SK-N-SH treated with all-trans-retinoic acid at 6 μM for 48 hours (cell line): ENCODE data around the gene NFIB.

Experiments
- ATAC-seq: fragments of 200-7000 bp; cut with Tn5 transposase; 3 replicates; pipeline ENCODE4 v1.9.1; 2020; ENCODE audit warnings: mild to moderate bottlenecking, moderate library complexity
- ARNTL ChIP-seq: fragments of 450-650 bp; formaldehyde crosslinking; IDR thresholded peaks from 2 replicates; pipeline ENCODE4 v1.5.0; 2020; ENCODE audit warnings: low read depth, mild to moderate bottlenecking, moderate library complexity, borderline replicate concordance
- BACH2 ChIP-seq: fragments of 250-450 bp; sonication (Bioruptor Pico); IDR thresholded peaks from 2 replicates; pipeline ENCODE4 v1.9.0; 2021; ENCODE audit warnings: mild to moderate bottlenecking, borderline replicate concordance
- CREB5 ChIP-seq: fragments of 250-450 bp; sonication (Bioruptor Pico); IDR thresholded peaks from 2 replicates; pipeline ENCODE4 v1.5.1; 2020; ENCODE audit warnings: low read depth, mild to moderate bottlenecking, moderate library complexity
- ESRRG ChIP-seq: fragments of 250-450 bp; sonication (Bioruptor Pico); IDR thresholded peaks from 2 replicates; pipeline ENCODE4 v1.6.1; 2021; ENCODE audit warnings: mild to moderate bottlenecking
- GLIS3 ChIP-seq: fragments of 250-450 bp; sonication (Bioruptor Pico); IDR thresholded peaks from 2 replicates; pipeline ENCODE4 v1.5.0; 2020; ENCODE audit warnings: mild to moderate bottlenecking, moderate library complexity
- ISL1 ChIP-seq: fragments of 250-450 bp; sonication (Bioruptor Pico); IDR thresholded peaks from 2 replicates; pipeline ENCODE4 v2.1.2; 2022; ENCODE audit warnings: mild to moderate bottlenecking, moderate library complexity
- PATZ1 ChIP-seq: fragments of 250-450 bp; sonication (Bioruptor Pico); IDR thresholded peaks from 2 replicates; pipeline ENCODE4 v1.8.0; 2020; ENCODE audit warnings: mild to moderate bottlenecking, moderate library complexity, borderline replicate concordance
- POU6F1 ChIP-seq: fragments of 250-450 bp; sonication (Bioruptor Pico); IDR thresholded peaks from 2 replicates; pipeline ENCODE4 v1.8.0; 2021; ENCODE audit warnings: low read depth, mild to moderate bottlenecking, moderate library complexity, borderline replicate concordance
- PPARA ChIP-seq: fragments of 250-450 bp; sonication (Bioruptor Pico); IDR thresholded peaks from 2 replicates; pipeline ENCODE4 v1.5.0; 2020; ENCODE audit warnings: mild to moderate bottlenecking, borderline replicate concordance
- RARB ChIP-seq: fragments of 250-450 bp; sonication (Bioruptor Pico); IDR thresholded peaks from 2 replicates; pipeline ENCODE4 v1.8.0; 2021; ENCODE audit warnings: mild to moderate bottlenecking, moderate library complexity
- TOX ChIP-seq: fragments of 250-450 bp; sonication (Bioruptor Pico); IDR thresholded peaks from 2 replicates; pipeline ENCODE4 v1.8.0; 2021; ENCODE audit warnings: mild to moderate bottlenecking, moderate library complexity, borderline replicate concordance
- TSHZ2 ChIP-seq: fragments of 250-450 bp; sonication (Bioruptor Pico); IDR thresholded peaks from 2 replicates; pipeline ENCODE4 v1.5.0; 2020; ENCODE audit warnings: mild to moderate bottlenecking, moderate library complexity
- ZC3H10 ChIP-seq: fragments of 250-450 bp; sonication (Bioruptor Pico); IDR thresholded peaks from 2 replicates; pipeline ENCODE4 v1.5.1; 2021; ENCODE audit warnings: mild to moderate bottlenecking, moderate library complexity
- ZFP30 ChIP-seq: fragments of 450-650 bp; formaldehyde crosslinking; IDR thresholded peaks from 2 replicates; pipeline ENCODE4 v1.5.0; 2022; ENCODE audit warnings: mild to moderate bottlenecking, moderate library complexity
- ZNF565 ChIP-seq: fragments of 450-650 bp; formaldehyde crosslinking; conservative IDR thresholded peaks from 2 replicates; pipeline ENCODE4 v1.5.0; 2020; ENCODE audit warnings: low read depth, mild to moderate bottlenecking, moderate library complexity
- ZNF70 ChIP-seq: fragments of 450-650 bp; formaldehyde crosslinking; IDR thresholded peaks from 2 replicates; pipeline ENCODE4 v1.5.0; 2020; ENCODE audit warnings: mild to moderate bottlenecking, moderate library complexity
- ZNF8 ChIP-seq: fragments of 450-650 bp; formaldehyde crosslinking; IDR thresholded peaks from 2 replicates; pipeline ENCODE4 v1.5.0; 2020; ENCODE audit warnings: mild to moderate bottlenecking, moderate library complexity

NFIB gene

GRCh38 chr9:14350754-14351153, 36.8 kb upstream of the NFIB start:
- TF ChIP-seq ARNTL (CRISPR knock-in tag) (no peak), ZNF565 (CRISPR knock-in tag) (no peak), POU6F1 (CRISPR knock-in tag) (no peak), CREB5 (CRISPR knock-in tag) (no peak), GLIS3 (CRISPR knock-in tag) (no peak), ZC3H10 (CRISPR knock-in tag) (no peak)
- TF ChIP-seq, all 23 proteins: peak for 0
- ATAC-seq = no peak

- TF ChIP-seq ESRRG (CRISPR knock-in tag) (no peak), POU6F1 (CRISPR knock-in tag) (no peak), BACH2 (no peak), CREB5 (CRISPR knock-in tag) (no peak), ZC3H10 (CRISPR knock-in tag) (no peak), ISL1 (CRISPR knock-in tag) (no peak), ZNF8 (no peak), PATZ1 (CRISPR knock-in tag) (no peak), GLIS3 (CRISPR knock-in tag) (no peak), RARB (no peak)
- ATAC-seq = no peak
These were observed 36.4 kb upstream of the NFIB start for GRCh38 chr9:14350349-14350728.

GRCh38 chr9:14349447-14350348, 35.8 kb upstream of the NFIB start:
- no peak for ATAC-seq
- TF ChIP-seq ZNF70 (CRISPR knock-in tag) = no peak
- no peak for TF ChIP-seq TSHZ2 (CRISPR knock-in tag)

- ATAC-seq = no peak
- no peak for TF ChIP-seq CREB5 (CRISPR knock-in tag)
- TF ChIP-seq ZFP30 (CRISPR knock-in tag) = no peak
- TF ChIP-seq ZC3H10 (CRISPR knock-in tag) = no peak
- no peak for TF ChIP-seq PPARA (CRISPR knock-in tag)
- no peak for TF ChIP-seq TOX (CRISPR knock-in tag)
- TF ChIP-seq TSHZ2 (CRISPR knock-in tag) = no peak
- no peak for TF ChIP-seq ESRRG (CRISPR knock-in tag)
- no peak for TF ChIP-seq ZNF70 (CRISPR knock-in tag)
These were observed 35.2 kb upstream of the NFIB start for GRCh38 chr9:14349146-14349446.
